NB4 (cell line): Measurements from ENCODE around the gene CYP4F11.
"Not testable (repeated sequence)": the region's sequence is repeated elsewhere in the genome, so short reads cannot be mapped to it uniquely, and the experiment has no call there.

Experiments used
- CTCF ChIP-seq: IDR thresholded peaks from one replicate; pipeline ENCODE4 v1.5.1; 2012; ENCODE audit warnings: low read depth, low read length
- MAX ChIP-seq: IDR thresholded peaks from 2 replicates; pipeline ENCODE4 v1.6.1; 2011; ENCODE audit warnings: low read depth, low read length
- MYC ChIP-seq: IDR thresholded peaks from 2 replicates; pipeline ENCODE4 v1.6.1; 2011; ENCODE audit warnings: low read depth, low read length
- POLR2A ChIP-seq: IDR thresholded peaks from 2 replicates; pipeline ENCODE4 v1.6.1; 2011; ENCODE audit warnings: mild to moderate bottlenecking; ENCODE audit not compliant: insufficient read length; ENCODE audit errors: extremely low read depth

DNA sequence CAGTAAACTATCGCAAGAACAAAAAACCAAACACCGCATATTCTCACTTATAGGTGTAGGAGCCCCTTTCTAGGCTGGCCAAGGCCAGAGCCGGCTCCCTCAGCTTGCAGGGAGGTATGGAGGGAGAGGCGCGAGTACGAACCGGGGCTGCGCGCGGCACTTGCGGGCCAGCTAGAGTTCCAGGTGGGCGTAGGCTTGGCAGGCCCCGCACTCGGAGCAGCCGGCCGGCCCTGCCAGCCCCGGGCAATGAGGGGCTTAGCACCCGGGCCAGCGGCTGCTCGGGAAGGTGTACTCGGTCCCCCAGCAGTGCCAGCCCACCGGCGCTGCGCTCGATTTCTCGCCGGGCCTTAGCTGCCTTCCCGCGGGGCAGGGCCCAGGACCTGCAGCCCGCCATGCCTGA, 34.8 kb downstream of the CYP4F11 start:
- not testable (repeated sequence) for TF ChIP-seq CTCF, POLR2A, MAX, MYC
